Activated T-cell treated with anti-CD3 and anti-CD28 coated beads, Interleukin-2, amount 50 U/mL, for 48 hours (primary cell): ENCODE measurements around the gene SALL2.

Experiments used
- DNase-seq, 2 experiments: peaks; one replicate each; pipeline ENCODE4 v3.0.0-alpha.2; 2020

SALL2 gene

DNA sequence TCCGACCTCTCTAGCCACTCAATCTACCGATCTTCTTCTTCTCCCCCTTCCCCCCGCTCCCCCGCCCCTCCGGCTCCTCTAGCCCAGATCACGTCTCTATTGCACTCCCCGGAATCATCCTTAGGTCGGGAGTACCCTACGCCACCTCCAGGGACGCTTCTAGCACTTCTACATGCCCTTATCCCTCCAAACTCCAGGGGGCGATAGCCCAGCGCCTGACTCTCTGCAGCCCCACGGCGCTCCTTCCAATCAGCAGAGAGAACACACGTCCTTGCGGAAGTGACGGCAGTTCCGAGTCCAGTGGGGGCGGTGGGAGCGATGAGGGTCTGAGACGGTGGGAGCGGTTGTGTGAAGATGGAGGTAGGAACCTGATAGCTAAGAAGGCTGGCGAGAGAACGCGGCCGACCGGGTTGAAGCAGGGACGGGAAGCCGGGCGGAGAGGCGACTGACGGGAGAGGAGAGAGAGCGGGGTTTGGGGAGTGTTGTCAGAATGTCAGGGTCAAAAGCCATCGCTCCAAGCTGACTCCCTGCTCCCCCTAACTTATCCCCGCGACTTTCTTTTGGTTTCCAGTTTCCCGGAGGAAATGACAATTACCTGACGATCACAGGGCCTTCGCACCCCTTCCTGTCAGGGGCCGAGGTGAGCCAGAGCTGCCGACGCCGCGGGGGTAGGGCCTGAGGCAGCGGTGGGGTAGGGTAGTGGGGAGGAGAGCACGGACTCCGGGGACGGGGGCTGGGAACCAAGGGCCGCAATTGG, 49.0 kb downstream of the SALL2 start, which contains the start of the genes RAB2B and TOX4:
RAB2B (minus strand) TSS at position 35 of the 757 bp plus-strand sequence. CDS start 87 bp downstream, outside the sequence.
TOX4 (plus strand) TSS at position 271 of the 757 bp plus-strand sequence; CDS start at position 355, 84 bp downstream.
- DNase-seq = peak; percentile 93 to 94

DNA sequence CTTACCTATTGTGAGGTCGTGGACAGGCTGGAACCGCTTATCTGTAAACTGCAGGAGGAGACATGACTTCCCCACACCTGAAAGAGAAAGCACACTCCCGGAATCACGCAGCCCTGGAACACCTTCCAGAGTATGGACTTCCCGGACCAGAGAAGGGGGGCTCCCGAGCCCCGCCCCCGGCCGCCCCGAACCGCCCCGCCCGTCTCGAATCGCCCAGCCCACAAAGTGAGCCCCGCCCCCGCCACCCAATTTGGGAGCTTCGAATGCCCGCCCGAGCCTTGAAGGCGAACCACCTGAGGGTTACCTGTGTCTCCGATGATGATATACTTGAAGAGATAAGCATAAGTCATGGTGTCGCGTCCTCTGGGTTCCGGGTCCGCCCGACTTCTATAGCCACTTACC, 49.6 kb downstream of the SALL2 start:
- DNase-seq = peak; percentile 87

DNA sequence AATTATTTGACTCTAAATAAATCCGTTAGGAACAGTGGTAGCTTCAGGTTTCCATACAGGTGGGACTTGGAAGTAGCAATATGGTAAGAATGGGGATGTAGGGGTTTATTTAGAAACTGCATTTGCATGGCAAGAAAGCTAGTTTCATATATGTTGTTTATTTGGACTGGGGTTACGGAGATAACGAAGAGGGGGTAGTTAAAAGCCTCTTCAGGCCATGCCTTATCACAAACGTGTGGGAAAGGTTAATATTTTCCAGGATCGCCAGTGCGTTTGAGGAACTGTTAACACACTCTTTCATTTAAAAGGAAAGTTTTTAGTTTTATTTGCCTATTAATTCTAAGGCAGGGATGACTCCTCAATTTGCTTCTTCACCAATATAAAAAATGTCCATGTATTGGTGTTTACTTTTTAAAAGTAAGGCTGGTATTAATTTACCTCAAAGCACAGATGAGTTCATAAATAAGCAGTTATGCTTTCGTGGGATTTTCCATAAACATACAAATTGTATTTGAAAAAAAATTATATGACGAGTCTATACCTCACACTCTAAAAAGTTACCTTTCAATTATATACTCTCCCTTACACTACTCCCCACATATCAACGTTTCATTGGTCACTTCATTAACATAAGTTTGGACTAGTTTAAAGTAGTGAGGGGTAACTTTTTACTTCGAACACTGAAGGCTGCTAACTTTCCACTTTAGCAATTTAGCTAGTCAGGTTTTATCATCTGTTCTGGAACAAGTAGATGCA, 50.2 kb downstream of the SALL2 start:
- DNase-seq = no peak
